ENCODE results near the gene GPR27. TPM values are rescaled to one million over a fixed set of nuclear protein-coding genes. Genes with fewer than 3 reads are reported as not detected.

The GPR27 gene
- total RNA-seq, 1 donor from 2014 or later: 6.1 TPM

- Mint-ChIP-seq H3K9me3 (ENCODE audit: low read depth) (no peaks in the 10 kb centered on the region), H3K36me3 (ENCODE audit: insufficient read depth) (no peaks in the 10 kb centered on the region), H3K4me3 (ENCODE audit: low read depth) (no peak overlapping the region), H3K4me1 (ENCODE audit: low read depth) (no peaks in the 10 kb centered on the region), H3K27me3 (peaks cover 50% of the 10 kb centered on the region), H3K27ac (no peak overlapping the region)
- TF ChIP-seq CTCF (IDR thresholded peaks at IDR 0.05; ENCODE audit: unreplicated experiment): no peak
- no peak for DNase-seq (ENCODE audit: low spot score, unreplicated experiment)
These were observed 9.8 kb downstream of the GPR27 start for GRCh38 chr3:71763426-71763825.

- Mint-ChIP-seq H3K27ac (no peak overlapping the region), H3K4me3 (ENCODE audit: low read depth) (no peak overlapping the region), H3K9me3 (ENCODE audit: low read depth) (no peaks in the 10 kb centered on the region), H3K27me3 (peaks cover 22% of the 10 kb centered on the region), H3K4me1 (ENCODE audit: low read depth) (no peaks in the 10 kb centered on the region), H3K36me3 (ENCODE audit: insufficient read depth) (no peaks in the 10 kb centered on the region)
- TF ChIP-seq CTCF (IDR thresholded peaks at IDR 0.05; ENCODE audit: unreplicated experiment): no peak
- no peak for DNase-seq (ENCODE audit: low spot score, unreplicated experiment)
These were observed 17.5 kb downstream of the GPR27 start for GRCh38 chr3:71771126-71771525.

GRCh38 chr3:71771884-71772283, 18.2 kb downstream of the GPR27 start:
- Mint-ChIP-seq H3K9me3 (ENCODE audit: low read depth) (no peaks in the 10 kb centered on the region), H3K27ac (no peak overlapping the region), H3K36me3 (ENCODE audit: insufficient read depth) (no peaks in the 10 kb centered on the region), H3K27me3 (peaks cover 19% of the 10 kb centered on the region), H3K4me3 (ENCODE audit: low read depth) (no peak overlapping the region), H3K4me1 (ENCODE audit: low read depth) (no peaks in the 10 kb centered on the region)
- DNase-seq (ENCODE audit: low spot score, unreplicated experiment): no peak
- no peak for TF ChIP-seq CTCF (IDR thresholded peaks at IDR 0.05; ENCODE audit: unreplicated experiment)

GRCh38 chr3:71776538-71776937, 22.9 kb downstream of the GPR27 start:
- H3K36me3 Mint-ChIP-seq (ENCODE audit: insufficient read depth): no peaks in the 10 kb centered on the region
- DNase-seq (ENCODE audit: low spot score, unreplicated experiment): no peak
- H3K9me3 Mint-ChIP-seq (ENCODE audit: low read depth): no peaks in the 10 kb centered on the region
- H3K4me1 Mint-ChIP-seq (ENCODE audit: low read depth): no peaks in the 10 kb centered on the region
- no peak overlapping the region for H3K4me3 Mint-ChIP-seq (ENCODE audit: low read depth)
- H3K27ac Mint-ChIP-seq: no peak overlapping the region
- TF ChIP-seq CTCF (IDR thresholded peaks at IDR 0.05; ENCODE audit: unreplicated experiment): no peak
- H3K27me3 Mint-ChIP-seq: peaks cover 42% of the 10 kb centered on the region

GRCh38 chr3:71778353-71778752, 24.7 kb downstream of the GPR27 start:
- Mint-ChIP-seq H3K9me3 (ENCODE audit: low read depth) (no peaks in the 10 kb centered on the region), H3K27me3 (peaks cover 56% of the 10 kb centered on the region), H3K4me3 (ENCODE audit: low read depth) (no peak overlapping the region), H3K4me1 (ENCODE audit: low read depth) (no peaks in the 10 kb centered on the region), H3K36me3 (ENCODE audit: insufficient read depth) (no peaks in the 10 kb centered on the region), H3K27ac (no peak overlapping the region)
- no peak for DNase-seq (ENCODE audit: low spot score, unreplicated experiment)
- TF ChIP-seq CTCF (IDR thresholded peaks at IDR 0.05; ENCODE audit: unreplicated experiment): no peak

Measured in progenitor cell of endocrine pancreas (in vitro differentiated cells).